Nephron (organoid): ENCODE results near the gene BEAN1.

Experiments used
- H3K27ac Mint-ChIP-seq, 3 experiments: 2 replicates each; pipeline ENCODE4 v1.8.0; 2020; ENCODE audit warnings: mixed read lengths in 3 of 3, mild to moderate bottlenecking in 2 of 3, moderate library complexity in 1 of 3
- H3K27me3 Mint-ChIP-seq: 2 replicates; pipeline ENCODE4 v1.8.0; 2021; ENCODE audit warnings: low read depth, mild to moderate bottlenecking, moderate library complexity, mixed read lengths
- H3K36me3 Mint-ChIP-seq: 2 replicates; pipeline ENCODE4 v1.8.0; 2020; ENCODE audit warnings: low read depth, mixed read lengths
- H3K4me1 Mint-ChIP-seq: 2 replicates; pipeline ENCODE4 v1.8.0; 2020; ENCODE audit warnings: mixed read lengths
- H3K4me3 Mint-ChIP-seq, 3 experiments: 2 replicates each; pipeline ENCODE4 v1.8.0; 2020; ENCODE audit warnings: mild to moderate bottlenecking in 3 of 3, mixed read lengths in 3 of 3, moderate library complexity in 2 of 3
- H3K9me3 Mint-ChIP-seq: 2 replicates; pipeline ENCODE4 v1.8.0; 2020; ENCODE audit warnings: mixed read lengths
- TF ChIP-seq, protein P1 (sequence below), 3 experiments: fragments of 200-600 bp; sonication (generic); IDR thresholded peaks; one replicate each; pipeline ENCODE4 v1.5.0; 2021; ENCODE audit warnings: antibody characterized with exemption in 3 of 3; ENCODE audit not compliant: unreplicated experiment in 3 of 3

BEAN1 gene

GRCh38 chr16:66432429-66432828, 5.3 kb downstream of the BEAN1 start:
- H3K36me3 Mint-ChIP-seq: no peaks in the 10 kb centered on the region
- H3K4me3 Mint-ChIP-seq: no peak overlapping the region
- peaks cover 5% of the 10 kb centered on the region for H3K9me3 Mint-ChIP-seq
- H3K27ac Mint-ChIP-seq: no peak overlapping the region
- TF ChIP-seq, protein P1, sequence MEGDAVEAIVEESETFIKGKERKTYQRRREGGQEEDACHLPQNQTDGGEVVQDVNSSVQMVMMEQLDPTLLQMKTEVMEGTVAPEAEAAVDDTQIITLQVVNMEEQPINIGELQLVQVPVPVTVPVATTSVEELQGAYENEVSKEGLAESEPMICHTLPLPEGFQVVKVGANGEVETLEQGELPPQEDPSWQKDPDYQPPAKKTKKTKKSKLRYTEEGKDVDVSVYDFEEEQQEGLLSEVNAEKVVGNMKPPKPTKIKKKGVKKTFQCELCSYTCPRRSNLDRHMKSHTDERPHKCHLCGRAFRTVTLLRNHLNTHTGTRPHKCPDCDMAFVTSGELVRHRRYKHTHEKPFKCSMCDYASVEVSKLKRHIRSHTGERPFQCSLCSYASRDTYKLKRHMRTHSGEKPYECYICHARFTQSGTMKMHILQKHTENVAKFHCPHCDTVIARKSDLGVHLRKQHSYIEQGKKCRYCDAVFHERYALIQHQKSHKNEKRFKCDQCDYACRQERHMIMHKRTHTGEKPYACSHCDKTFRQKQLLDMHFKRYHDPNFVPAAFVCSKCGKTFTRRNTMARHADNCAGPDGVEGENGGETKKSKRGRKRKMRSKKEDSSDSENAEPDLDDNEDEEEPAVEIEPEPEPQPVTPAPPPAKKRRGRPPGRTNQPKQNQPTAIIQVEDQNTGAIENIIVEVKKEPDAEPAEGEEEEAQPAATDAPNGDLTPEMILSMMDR (IDR thresholded peaks at IDR 0.05; ENCODE audit: unreplicated experiment in 3 of 3): no peak
- no peaks in the 10 kb centered on the region for H3K4me1 Mint-ChIP-seq
- peaks cover 76% of the 10 kb centered on the region for H3K27me3 Mint-ChIP-seq

GRCh38 chr16:66434619-66435430, 7.7 kb downstream of the BEAN1 start:
- peaks cover 70% of the 10 kb centered on the region for H3K27me3 Mint-ChIP-seq
- H3K4me3 Mint-ChIP-seq: no peak overlapping the region
- TF ChIP-seq, protein P1 (IDR thresholded peaks at IDR 0.05; ENCODE audit: unreplicated experiment in 3 of 3): no peak
- no peak overlapping the region for H3K27ac Mint-ChIP-seq
- no peaks in the 10 kb centered on the region for H3K4me1 Mint-ChIP-seq
- no peaks in the 10 kb centered on the region for H3K36me3 Mint-ChIP-seq
- H3K9me3 Mint-ChIP-seq: peaks cover 5% of the 10 kb centered on the region

DNA sequence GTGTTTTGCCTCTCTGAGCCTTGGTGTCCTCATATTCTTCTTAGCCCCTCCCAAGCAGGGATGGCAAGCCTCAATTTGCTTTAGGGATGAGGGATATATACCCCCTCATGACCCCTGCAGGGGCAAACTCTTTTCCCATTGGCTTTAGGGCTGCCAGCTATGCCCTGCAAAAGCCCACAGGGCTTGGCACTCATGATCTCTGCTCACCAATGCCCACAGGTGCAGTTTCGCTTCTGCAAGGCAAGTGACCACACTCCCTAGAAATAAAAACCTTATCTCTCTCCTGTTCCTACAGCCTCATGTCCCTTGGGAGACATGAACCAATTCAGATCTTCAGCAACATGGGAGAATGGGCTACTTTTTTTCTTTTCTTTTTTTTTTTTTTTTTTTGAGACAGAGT, 8.8 kb downstream of the BEAN1 start:
- H3K36me3 Mint-ChIP-seq: no peaks in the 10 kb centered on the region
- no peaks in the 10 kb centered on the region for H3K4me1 Mint-ChIP-seq
- H3K27me3 Mint-ChIP-seq: peaks cover 70% of the 10 kb centered on the region
- H3K9me3 Mint-ChIP-seq: no peaks in the 10 kb centered on the region
- TF ChIP-seq, protein P1 (IDR thresholded peaks at IDR 0.05; ENCODE audit: unreplicated experiment in 3 of 3): no peak
- no peak overlapping the region for H3K4me3 Mint-ChIP-seq
- no peak overlapping the region for H3K27ac Mint-ChIP-seq

DNA sequence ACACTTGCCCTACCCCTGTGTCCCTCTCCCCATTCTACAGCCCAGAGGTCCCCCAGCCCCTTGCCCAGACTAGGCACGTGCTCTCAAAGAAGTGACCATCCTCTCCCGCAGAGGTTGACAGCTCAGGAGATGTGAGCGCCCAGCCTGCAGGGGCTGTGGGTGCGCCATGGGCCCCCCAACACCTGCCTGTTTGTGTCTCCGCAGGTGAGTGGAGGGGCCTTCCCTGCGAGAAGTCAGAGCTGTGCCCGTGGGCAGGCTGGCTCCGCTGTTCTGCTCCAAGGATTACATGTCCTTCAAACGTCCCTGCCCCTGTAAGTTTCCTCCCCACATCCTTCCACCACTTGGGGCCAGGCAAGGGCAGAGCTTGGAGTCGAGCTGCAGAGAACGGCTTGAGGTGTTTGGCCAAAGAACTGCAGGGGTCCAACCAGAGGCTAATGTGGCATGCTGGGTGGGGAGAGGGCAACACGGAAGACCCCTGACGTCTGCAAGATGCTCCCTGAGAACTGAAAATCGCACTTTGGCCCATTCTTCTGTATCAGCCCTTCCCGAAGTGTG, 10.4 kb downstream of the BEAN1 start:
- H3K36me3 Mint-ChIP-seq: no peaks in the 10 kb centered on the region
- no peaks in the 10 kb centered on the region for H3K9me3 Mint-ChIP-seq
- no peak overlapping the region for H3K4me3 Mint-ChIP-seq
- no peaks in the 10 kb centered on the region for H3K4me1 Mint-ChIP-seq
- peaks cover 62% of the 10 kb centered on the region for H3K27me3 Mint-ChIP-seq
- H3K27ac Mint-ChIP-seq: no peak overlapping the region
- TF ChIP-seq, protein P1 (IDR thresholded peaks at IDR 0.05; ENCODE audit: unreplicated experiment in 3 of 3): no peak

DNA sequence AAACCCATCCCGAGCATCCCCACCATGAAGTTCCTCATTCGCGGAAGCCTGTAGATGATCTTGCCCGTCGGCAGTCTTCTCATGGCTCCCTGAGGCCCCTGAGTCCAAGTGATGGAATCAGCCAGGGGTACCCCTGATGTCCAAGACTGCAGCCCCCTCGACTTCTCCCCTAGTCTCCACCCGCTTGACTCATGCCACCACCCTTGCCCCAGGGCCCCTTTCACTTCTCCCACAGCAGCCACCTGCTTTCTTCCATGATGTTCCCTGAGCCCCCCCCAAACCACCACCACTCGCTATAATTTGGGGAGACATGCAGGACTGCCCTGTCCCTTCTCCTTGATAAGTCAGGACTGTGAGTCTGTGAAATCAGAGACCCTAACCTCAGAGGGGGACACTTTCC, 11.4 kb downstream of the BEAN1 start:
- Mint-ChIP-seq H3K27me3 (peaks cover 53% of the 10 kb centered on the region), H3K36me3 (no peaks in the 10 kb centered on the region)

More for the DNA sequence above, 11.4 kb downstream of the BEAN1 start:
- Mint-ChIP-seq H3K27ac (no peak overlapping the region), H3K9me3 (no peaks in the 10 kb centered on the region), H3K4me1 (no peaks in the 10 kb centered on the region), H3K4me3 (no peak overlapping the region)
- TF ChIP-seq, protein P1 (IDR thresholded peaks at IDR 0.05; ENCODE audit: unreplicated experiment in 3 of 3): no peak
